ENCODE data around the gene PKHD1.

- TF ChIP-seq CTCF (IDR thresholded peaks at IDR 0.05) (no peak), POLR2A (IDR thresholded peaks at IDR 0.05) (no peak)
Measured at GRCh38 chr6:52000064-52000463, 87.3 kb downstream of the PKHD1 start.

Data from adrenal gland (tissue), 5 donors.